Right cardiac atrium (tissue), 5 donors: Measurements from ENCODE around the gene AVPR1B. TPM values are rescaled to one million over a fixed set of nuclear protein-coding genes. Genes with fewer than 3 reads are reported as not detected.
"Not testable (repeated sequence)": the region's sequence is repeated elsewhere in the genome, so short reads cannot be mapped to it uniquely, and the experiment has no call there.

Source experiments
- ATAC-seq, 2 donors: fragments of 200-7000 bp; cut with Tn5 transposase; one replicate each; pipeline versions ENCODE4 v1.8.0 to v1.9.1; 2020; ENCODE audit warnings: moderate library complexity in 2 of 2, mild to moderate bottlenecking in 1 of 2
- DNase-seq, 3 donors: peaks; one replicate each; pipeline ENCODE4 v3.0.0-alpha.2; 2020
- H3K27ac ChIP-seq: one replicate; pipeline ENCODE4 v1.5.1; 2013; ENCODE audit warnings: mild to moderate bottlenecking, low read length, control low read depth, moderate library complexity
- H3K27me3 ChIP-seq: one replicate; pipeline ENCODE4 v1.6.1; 2013; ENCODE audit not compliant: control insufficient read depth, insufficient read depth
- H3K4me1 ChIP-seq: one replicate; pipeline ENCODE4 v1.6.1; 2013; ENCODE audit warnings: low read length; ENCODE audit not compliant: control insufficient read depth, insufficient read depth
- H3K4me3 ChIP-seq: one replicate; pipeline ENCODE4 v1.5.1; 2013; ENCODE audit warnings: low read length, control low read depth
- H3K9me3 ChIP-seq: one replicate; pipeline ENCODE4 v1.6.1; 2013; ENCODE audit warnings: low read length; ENCODE audit not compliant: control insufficient read depth
- WGBS: extraction: QIAGEN DNeasy Blood & Tissue Kit; methylation state at CpG from one replicate; pipeline ENCODE4 v1.1.7; 2013; 5-methylcytosine and 5-hydroxymethylcytosine counted together
- intact Hi-C, 4 donors: fragments of 100-400 bp; cut with DNase I; formaldehyde crosslinking; loops; one replicate each; pipeline versions ENCODE4 v1.11.0 to v1.14.0; 2022 to 2023
- polyA plus RNA-seq: library from polyadenylated mRNA; stranded (reverse); fragments of 200-250 nt; gene quantifications from one replicate; pipeline ENCODE4 v1.2.3, GENCODE V29; 2013
- total RNA-seq, 4 donors: library from RNA; stranded (reverse); fragmentation: NEBNext Ultra II Directional; extraction: Animal tissue kit (Norgen Biotek cat#: 25700); gene quantifications; one replicate each; pipeline ENCODE4 v1.2.1, GENCODE V29; 2021
- donor health status: healthy with polysubstance abuse.
- donor health status: DM: no; HTN: yes; CAD: no.
- donor health status: DM: no; HTN: no; CAD: no.
- donor health status: DM: no; HTN: yes; CAD: no; lungs with severe emphysema.
- donor health status: DM: yes; HTN: yes; CAD: no.

Gene AVPR1B
- total and polyA plus RNA-seq, 5 donors, result 0.07 TPM; not detected in 4

DNA sequence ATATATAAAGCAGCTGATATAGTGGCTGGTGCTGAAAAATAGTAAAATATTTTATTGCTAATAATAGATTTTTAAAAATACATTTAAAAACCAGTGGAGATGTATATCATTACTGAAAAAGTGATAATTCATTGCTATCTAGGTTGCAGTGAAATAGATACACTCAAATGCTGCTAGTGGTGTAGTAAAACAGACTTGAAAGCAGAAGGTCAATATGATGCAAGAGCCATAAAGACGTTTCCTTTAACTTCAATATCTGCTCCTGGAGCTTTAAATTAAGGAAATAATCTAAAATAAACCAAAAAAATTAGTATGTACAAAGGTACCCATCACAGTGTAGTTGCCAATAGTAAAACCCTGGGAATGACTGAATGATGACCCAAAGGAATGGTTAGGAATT is 38.1 kb downstream of the AVPR1B start:
- Histone ChIP-seq H3K27ac (no peak overlapping the region), H3K4me3 (no peak overlapping the region), H3K9me3 (no peaks in the 10 kb centered on the region), H3K4me1 (no peaks in the 10 kb centered on the region), H3K27me3 (no peaks in the 10 kb centered on the region)
- ATAC-seq (no peak), DNase-seq (no peak)
- intact Hi-C loops, result no loop called here
- WGBS, result 74% methylated on average over 1 of the region's 1 CpG

DNA sequence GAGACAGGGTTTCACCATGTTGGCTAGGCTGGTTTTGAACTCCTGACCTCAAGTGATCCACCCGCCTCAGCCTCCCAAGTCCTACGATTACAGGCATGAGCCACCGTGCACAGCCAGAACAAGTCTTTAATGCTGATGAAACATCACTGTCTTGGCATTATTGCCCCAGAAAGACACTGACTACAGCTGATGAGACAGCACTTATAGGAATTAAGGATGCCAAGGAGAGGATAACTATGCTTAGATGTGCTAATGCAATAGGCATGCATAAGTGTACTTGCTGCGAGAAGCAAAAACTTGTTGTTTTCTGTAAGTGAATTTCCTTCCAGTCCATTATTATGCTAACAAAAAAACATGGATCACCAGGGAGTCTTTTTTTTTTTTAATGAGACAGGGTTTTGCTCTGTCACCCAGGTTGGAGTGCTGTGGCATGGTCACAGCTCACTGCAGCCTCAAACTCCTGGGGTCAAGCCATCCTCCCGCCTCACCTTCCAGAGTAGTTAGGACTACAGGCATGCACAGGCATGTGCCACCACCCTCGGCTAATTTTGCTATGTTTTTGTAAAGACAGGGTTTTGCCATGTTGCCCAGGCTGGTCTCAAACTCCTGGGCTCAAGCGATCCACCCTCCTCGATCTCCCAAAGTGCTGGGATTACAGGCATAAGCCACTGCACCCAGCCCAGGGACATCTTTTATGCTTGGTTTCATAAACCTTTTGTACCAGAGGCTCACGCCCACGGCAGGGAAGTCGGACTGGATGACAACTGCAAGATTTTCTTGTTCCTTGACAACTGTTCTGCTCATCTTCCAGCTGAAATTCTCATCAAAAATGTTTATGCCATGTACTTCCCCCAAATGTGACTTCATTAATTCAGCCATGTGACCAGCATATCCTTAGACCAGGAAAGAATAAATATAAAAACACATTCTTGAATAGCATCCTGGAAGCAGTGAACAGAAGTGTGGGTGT is 41.1 kb downstream of the AVPR1B start:
- H3K27me3 ChIP-seq, result no peaks in the 10 kb centered on the region
- intact Hi-C loops, result no loop called here
- 76% methylated on average over 11 of the region's 11 CpGs for WGBS
- no peak for ATAC-seq
- H3K4me3 ChIP-seq, result no peak overlapping the region
- no peaks in the 10 kb centered on the region for H3K4me1 ChIP-seq
- no peaks in the 10 kb centered on the region for H3K9me3 ChIP-seq
- DNase-seq, result no peak
- no peak overlapping the region for H3K27ac ChIP-seq

DNA sequence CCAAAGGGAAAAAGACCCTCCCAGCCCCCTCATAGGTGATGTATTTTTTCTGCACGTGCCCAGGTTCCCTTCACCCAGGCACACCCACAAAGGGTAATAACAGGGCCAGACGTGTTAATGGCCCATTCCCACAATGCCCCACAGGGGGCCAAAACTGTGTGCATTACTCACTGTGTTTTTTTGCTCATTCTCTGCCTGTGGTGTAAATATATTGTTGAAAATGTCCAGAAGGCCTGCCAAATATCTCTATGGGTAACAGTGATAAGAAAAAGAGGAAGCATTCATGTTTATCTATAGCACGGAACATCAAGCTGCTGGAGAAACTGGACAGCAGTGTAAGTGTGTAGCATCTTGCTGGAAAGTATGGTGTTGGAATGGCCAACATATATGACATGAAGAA is 42.3 kb downstream of the AVPR1B start:
- Histone ChIP-seq H3K9me3 (no peaks in the 10 kb centered on the region), H3K4me1 (no peaks in the 10 kb centered on the region), H3K27me3 (no peaks in the 10 kb centered on the region), H3K4me3 (no peak overlapping the region), H3K27ac (no peak overlapping the region)
- ATAC-seq (no peak), DNase-seq (no peak)
- WGBS, result 36% methylated on average over 3 of the region's 3 CpGs
- intact Hi-C loops, result no loop called here

DNA sequence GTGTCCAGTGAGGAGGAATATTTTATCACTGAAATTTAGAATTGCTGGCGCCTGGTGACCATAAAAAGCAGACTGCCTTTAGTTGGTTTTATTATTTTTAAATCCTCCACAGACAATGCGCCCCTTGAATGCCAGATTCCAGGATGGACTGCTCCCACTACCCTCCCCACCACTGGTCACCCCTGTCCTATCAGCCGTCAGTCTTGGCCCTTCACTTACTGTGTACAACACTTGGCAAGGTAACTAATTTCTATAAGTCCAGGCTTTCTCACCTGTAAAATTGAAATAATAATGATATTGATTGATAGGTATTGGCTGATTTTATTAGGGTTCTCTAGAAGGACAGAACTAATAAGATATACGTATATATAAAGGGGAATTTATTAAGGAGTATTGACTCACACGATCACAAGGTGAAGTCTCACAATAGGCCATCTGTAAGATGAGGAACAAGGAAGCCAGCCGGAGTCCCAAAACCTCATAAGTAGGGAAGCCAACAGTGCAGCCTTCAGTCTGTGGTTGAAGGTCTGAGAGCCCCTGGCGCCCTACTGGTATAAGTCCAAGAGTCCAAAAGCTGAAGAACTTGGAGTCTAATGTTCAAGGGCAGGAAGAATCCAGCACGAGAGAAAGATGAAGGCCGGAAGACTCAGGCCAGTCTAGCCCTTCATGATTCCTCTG is 46.4 kb downstream of the AVPR1B start:
- Histone ChIP-seq H3K27ac (no peak overlapping the region), H3K9me3 (no peaks in the 10 kb centered on the region), H3K4me3 (no peak overlapping the region), H3K27me3 (no peaks in the 10 kb centered on the region), H3K4me1 (peaks cover 3% of the 10 kb centered on the region)
- intact Hi-C loops, result no loop called here
- DNase-seq (no peak), ATAC-seq (no peak)
- 71% methylated on average over 9 of the region's 9 CpGs for WGBS

DNA sequence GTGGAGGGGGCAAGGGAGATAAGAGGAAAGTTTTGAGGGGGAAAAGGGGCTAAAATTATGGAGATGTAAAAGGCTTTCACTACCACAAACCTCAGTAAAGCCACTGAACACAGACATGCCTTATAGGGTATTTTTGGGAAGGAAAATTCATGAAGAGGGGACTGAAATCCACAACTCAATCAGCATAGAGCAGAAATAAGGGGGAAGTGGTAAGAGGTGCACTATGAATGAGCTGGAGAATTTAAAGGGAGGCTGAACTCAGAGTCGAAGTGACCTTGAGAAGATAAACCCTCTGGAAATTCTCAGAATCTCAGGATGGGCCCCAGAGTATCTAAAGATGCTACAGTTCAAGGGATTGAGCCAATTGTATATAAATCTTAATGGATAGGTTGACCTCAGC is 48.9 kb downstream of the AVPR1B start:
- Histone ChIP-seq H3K4me3 (no peak overlapping the region), H3K27me3 (no peaks in the 10 kb centered on the region), H3K9me3 (no peaks in the 10 kb centered on the region), H3K4me1 (peaks cover 3% of the 10 kb centered on the region), H3K27ac (no peak overlapping the region)
- DNase-seq, result no peak
- ATAC-seq, result no peak
- 37% methylated on average over 1 of the region's 1 CpG for WGBS
- intact Hi-C loops, result no loop called here

DNA sequence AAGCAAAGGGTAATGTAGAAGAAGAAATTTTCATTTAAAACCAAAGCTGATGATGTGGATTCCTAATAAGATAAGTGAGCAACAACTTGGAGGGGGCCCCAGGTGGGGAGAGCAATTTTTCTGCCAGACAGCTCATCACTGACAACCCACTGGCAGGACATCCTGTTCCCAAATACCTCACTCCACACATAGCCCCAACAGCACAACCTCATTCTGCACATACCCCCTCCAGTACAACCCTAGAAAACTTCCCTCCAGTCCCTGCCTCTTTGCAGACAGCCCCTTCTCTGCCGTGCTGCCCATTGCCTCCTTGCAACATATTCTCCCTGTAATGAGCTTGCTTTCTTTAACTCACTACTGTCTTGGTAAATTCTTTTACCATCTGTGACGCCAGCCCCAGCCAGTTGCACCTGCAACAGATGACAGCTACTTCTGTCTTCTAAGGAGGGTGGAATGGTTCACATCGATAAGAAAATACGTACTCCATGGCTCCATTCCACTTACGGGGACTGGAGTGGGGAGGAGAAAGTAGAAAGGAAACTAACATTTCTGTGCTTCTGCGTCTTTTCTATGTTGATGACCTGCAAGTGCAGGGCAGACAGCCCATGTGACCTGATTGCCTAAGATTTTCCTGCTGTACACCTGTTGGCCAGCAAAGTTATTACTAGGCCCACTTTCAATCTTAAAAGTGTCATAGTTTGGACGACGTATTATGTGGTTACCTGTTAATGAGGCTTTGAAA is 49.5 kb downstream of the AVPR1B start:
- ATAC-seq (peak; percentile 65 to 81), DNase-seq (no peak)
- intact Hi-C loops, result no loop called here
- Histone ChIP-seq H3K9me3 (no peaks in the 10 kb centered on the region), H3K27ac (peak overlapping the region; percentile 55), H3K4me3 (no peak overlapping the region), H3K4me1 (peaks cover 3% of the 10 kb centered on the region), H3K27me3 (no peaks in the 10 kb centered on the region)
- 49% methylated on average over 8 of the region's 8 CpGs for WGBS

DNA sequence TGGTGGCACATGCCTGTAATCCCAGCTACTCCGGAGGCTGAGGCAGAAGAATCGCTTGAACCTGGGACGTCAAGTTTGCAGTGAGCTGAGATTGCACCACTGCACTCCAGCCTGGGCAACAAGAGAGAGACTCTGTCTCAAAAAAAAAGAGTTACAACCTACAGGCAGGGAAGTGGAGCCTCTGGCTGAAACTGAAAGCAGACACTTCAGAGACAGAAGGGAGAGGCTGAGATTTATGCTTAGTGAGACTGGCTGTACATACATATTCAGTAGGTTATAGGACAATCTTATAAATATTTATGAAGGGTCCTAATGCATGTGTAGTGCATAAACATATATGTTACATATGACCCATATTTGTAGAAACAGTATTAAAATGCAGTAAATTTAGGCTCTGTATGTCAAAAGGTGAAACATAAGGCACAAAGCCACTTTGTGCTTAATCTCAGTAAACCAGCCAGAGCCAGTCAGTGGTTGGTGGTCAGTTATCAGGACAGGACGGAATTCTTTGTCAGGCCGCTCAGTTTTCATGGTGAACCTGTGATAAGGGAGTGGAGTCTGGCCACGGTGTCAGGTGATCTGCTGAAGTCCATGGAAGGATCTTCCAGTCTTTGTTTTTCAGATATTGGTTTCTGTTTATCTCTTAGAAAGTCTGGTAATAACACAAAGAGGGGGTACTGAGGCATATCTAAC is 50.6 kb downstream of the AVPR1B start:
- H3K27ac ChIP-seq, result no peak overlapping the region
- H3K4me3 ChIP-seq, result no peak overlapping the region
- WGBS, result 55% methylated on average over 6 of the region's 6 CpGs
- ATAC-seq (no peak), DNase-seq (no peak)
- peaks cover 3% of the 10 kb centered on the region for H3K4me1 ChIP-seq
- intact Hi-C loops, result no loop called here
- no peaks in the 10 kb centered on the region for H3K9me3 ChIP-seq
- H3K27me3 ChIP-seq, result no peaks in the 10 kb centered on the region

DNA sequence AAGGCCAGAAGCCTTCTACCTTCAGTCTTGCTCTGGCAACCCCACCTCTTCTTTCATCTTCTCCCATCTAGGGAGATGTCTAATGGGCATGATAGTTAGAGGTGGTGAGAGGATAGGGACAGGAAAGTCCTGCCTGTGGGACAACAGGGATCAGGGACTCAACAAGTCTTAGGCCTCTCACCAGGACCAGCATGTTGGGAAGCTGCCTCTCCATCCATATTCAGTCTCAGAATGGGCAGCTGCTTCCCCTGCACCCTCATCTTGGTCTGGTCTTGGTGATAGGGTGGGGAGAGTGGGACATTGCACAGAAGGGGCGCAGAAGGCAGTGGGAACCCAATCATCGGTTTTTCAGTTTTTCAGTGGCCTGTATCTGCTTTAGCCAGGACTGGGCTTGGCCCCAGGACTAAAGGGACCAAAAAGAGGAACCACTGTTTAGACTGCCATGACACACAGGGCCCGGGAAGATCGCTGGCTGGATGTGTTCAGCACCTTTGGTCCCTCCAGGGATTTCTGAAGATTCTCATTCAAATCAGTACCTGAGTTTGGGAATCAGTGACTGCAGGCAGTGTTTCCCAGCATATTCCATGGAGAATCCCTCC is 51.5 kb downstream of the AVPR1B start:
- intact Hi-C loops, result no loop called here

DNA sequence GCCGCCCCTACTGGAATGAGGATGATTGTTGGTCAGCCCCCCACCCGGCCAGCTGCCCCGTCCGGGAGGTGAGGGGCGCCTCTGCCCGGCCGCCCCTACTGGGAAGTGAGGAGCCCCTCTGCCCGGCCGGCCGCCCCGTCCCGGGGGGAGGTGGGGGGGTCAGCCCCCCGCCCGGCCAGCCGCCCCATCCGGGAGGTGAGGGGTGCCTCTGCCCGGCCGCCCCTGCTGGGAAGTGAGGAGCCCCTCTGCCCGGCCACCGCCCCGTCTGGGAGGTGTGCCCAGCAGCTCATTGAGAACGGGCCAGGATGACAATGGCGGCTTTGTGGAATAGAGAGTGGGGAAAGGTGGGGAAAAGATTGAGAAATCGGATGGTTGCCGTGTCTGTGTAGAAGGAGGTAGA is 52.7 kb downstream of the AVPR1B start:
- 95% methylated on average over 22 of the region's 25 CpGs for WGBS
- H3K9me3 ChIP-seq, H3K27me3 ChIP-seq, ATAC-seq, H3K27ac ChIP-seq, intact Hi-C loops, H3K4me1 ChIP-seq, H3K4me3 ChIP-seq, DNase-seq: not testable (repeated sequence)

More for the DNA sequence above, 51.5 kb downstream of the AVPR1B start:
- H3K4me1 ChIP-seq, result peaks cover 3% of the 10 kb centered on the region
- no peak overlapping the region for H3K27ac ChIP-seq
- no peak for DNase-seq
- no peaks in the 10 kb centered on the region for H3K9me3 ChIP-seq
- no peaks in the 10 kb centered on the region for H3K27me3 ChIP-seq
- ATAC-seq, result no peak
- WGBS, result 95% methylated on average over 4 of the region's 4 CpGs
- H3K4me3 ChIP-seq, result no peak overlapping the region

DNA sequence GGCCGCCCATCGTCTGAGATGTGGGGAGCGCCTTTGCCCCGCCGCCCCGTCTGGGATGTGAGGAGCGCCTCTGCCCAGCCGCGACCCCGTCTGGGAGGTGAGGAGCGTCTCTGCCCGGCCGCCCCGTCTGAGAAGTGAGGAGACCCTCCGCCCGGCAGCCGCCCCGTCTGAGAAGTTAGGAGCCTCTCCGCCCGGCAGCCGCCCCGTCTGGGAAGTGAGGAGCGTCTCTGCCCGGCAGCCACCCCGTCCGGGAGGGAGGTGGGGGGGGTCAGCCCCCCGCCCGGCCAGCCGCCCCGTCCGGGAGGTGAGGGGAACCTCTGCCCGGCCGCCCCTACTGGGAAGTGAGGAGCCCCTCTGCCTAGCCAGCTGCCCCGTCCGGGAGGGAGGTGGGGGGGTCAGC is 53.2 kb downstream of the AVPR1B start:
- WGBS, result 96% methylated on average over 23 of the region's 35 CpGs
- H3K9me3 ChIP-seq, intact Hi-C loops, H3K4me3 ChIP-seq, H3K27me3 ChIP-seq, ATAC-seq, H3K27ac ChIP-seq, H3K4me1 ChIP-seq, DNase-seq: not testable (repeated sequence)
